ENCODE measurements around the gene OSMR. TPM values are rescaled to one million over a fixed set of nuclear protein-coding genes. Genes with fewer than 3 reads are reported as not detected.
A peak's percentile ranks its signal among the peaks of the same experiment; 100 is the strongest.

OSMR gene
- total RNA-seq, 1 donor from 2014 or later = 47.0 TPM

DNA sequence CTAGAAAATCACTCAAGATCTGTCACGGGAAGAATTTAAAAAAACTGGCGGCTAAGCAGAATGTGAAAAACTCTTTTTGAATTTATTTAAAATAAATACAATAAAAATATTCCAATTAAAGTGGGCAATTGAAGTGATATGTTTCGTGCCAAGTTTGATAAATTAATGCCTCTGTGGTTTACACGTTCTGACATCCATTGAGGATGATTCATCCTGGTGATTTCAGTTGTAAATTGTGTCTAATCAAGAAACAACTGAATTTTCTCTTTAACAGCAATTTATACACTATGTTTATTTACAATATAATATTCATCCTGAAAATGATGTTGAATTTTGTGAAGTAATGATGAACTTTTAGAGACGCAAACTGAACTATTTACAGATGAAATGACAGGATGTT, 21.0 kb upstream of the OSMR start:
- no peaks in the 10 kb centered on the region for H3K27me3 ChIP-seq (ENCODE audit: control insufficient read depth, insufficient read depth, low read length)
- no peak overlapping the region for H3K4me3 ChIP-seq (ENCODE audit: low read depth, low read length)
- no peaks in the 10 kb centered on the region for H3K36me3 ChIP-seq (ENCODE audit: control insufficient read depth, insufficient read depth, low read length)
- DNase-seq (ENCODE audit: low read depth) = no peak
- TF ChIP-seq CTCF (IDR thresholded peaks at IDR 0.05; ENCODE audit: insufficient read depth, low read length, poor library complexity, severe bottlenecking) = no peak

DNA sequence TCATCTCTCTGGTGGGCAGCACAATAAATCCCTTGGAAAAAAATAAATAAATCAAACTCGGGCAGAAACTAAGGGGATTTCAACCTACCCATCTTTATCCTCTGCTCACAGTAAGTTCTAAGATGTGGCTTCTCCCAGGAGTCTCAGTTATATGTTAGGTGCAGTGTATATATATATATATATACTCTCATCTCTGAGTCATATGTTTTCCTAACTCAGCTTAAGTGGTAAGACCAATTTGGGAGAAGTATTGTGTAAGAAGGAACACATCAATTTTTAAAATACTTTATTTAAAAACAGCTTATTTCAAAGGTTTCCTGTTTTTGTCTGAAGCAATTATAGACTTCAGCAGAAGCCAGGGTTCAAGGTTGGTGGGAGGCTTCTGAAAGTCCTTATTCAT, 20.3 kb upstream of the OSMR start:
- TF ChIP-seq CTCF (IDR thresholded peaks at IDR 0.05; ENCODE audit: insufficient read depth, low read length, poor library complexity, severe bottlenecking) = no peak
- H3K27me3 ChIP-seq (ENCODE audit: control insufficient read depth, insufficient read depth, low read length) = no peaks in the 10 kb centered on the region
- no peaks in the 10 kb centered on the region for H3K36me3 ChIP-seq (ENCODE audit: control insufficient read depth, insufficient read depth, low read length)
- no peak for DNase-seq (ENCODE audit: low read depth)
- no peak overlapping the region for H3K4me3 ChIP-seq (ENCODE audit: low read depth, low read length)

DNA sequence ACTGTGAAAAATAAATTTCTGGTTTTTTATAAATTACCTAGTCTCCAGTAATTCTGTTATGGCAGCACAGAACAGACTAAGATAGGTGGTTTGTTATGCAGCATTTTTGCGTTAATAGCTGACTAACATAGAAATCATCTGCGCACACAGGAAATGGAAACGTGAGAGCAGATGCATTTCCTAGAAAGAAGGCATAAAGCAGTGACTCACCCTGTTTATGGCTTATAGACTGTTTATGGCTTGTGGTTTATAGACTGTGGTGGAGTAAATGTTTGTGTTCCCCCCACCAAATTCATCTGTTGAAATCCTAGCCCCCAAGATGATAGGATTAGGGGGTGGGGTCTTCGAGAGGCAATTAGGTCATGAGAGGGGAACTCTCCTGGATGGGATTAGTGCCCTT, 18.3 kb upstream of the OSMR start:
- no peak overlapping the region for H3K4me3 ChIP-seq (ENCODE audit: low read depth, low read length)
- no peaks in the 10 kb centered on the region for H3K27me3 ChIP-seq (ENCODE audit: control insufficient read depth, insufficient read depth, low read length)
- H3K36me3 ChIP-seq (ENCODE audit: control insufficient read depth, insufficient read depth, low read length) = no peaks in the 10 kb centered on the region
- no peak for DNase-seq (ENCODE audit: low read depth)
- no peak for TF ChIP-seq CTCF (IDR thresholded peaks at IDR 0.05; ENCODE audit: insufficient read depth, low read length, poor library complexity, severe bottlenecking)

- Histone ChIP-seq H3K27me3 (ENCODE audit: control insufficient read depth, insufficient read depth, low read length) (no peaks in the 10 kb centered on the region), H3K4me3 (ENCODE audit: low read depth, low read length) (no peak overlapping the region), H3K36me3 (ENCODE audit: control insufficient read depth, insufficient read depth, low read length) (no peaks in the 10 kb centered on the region)
- TF ChIP-seq CTCF (IDR thresholded peaks at IDR 0.05; ENCODE audit: insufficient read depth, low read length, poor library complexity, severe bottlenecking) = no peak
- DNase-seq (ENCODE audit: low read depth) = no peak
Observed at GRCh38 chr5:38830521-38831051, 15.2 kb upstream of the OSMR start.

DNA sequence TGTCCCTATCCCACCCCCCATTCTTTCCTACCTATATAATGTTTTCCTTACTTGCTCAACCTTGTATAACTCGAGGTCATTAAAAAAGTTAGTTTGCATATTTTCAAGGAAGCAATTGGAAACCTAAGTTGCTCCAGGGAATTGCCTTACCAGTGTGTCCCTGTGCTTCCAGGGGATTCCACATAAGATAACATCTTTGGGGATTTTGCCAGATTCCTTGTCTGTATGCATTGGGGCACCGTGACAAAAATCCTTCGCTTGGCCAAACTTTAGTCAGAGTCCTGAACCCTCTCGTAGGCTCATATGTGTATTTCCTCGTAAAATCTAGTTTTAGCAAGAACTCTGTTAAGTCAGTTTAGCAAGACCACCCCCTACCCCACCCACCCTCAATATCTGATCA, 14.7 kb upstream of the OSMR start:
- no peaks in the 10 kb centered on the region for H3K27me3 ChIP-seq (ENCODE audit: control insufficient read depth, insufficient read depth, low read length)
- no peak for DNase-seq (ENCODE audit: low read depth)
- no peak for TF ChIP-seq CTCF (IDR thresholded peaks at IDR 0.05; ENCODE audit: insufficient read depth, low read length, poor library complexity, severe bottlenecking)
- no peaks in the 10 kb centered on the region for H3K36me3 ChIP-seq (ENCODE audit: control insufficient read depth, insufficient read depth, low read length)
- no peak overlapping the region for H3K4me3 ChIP-seq (ENCODE audit: low read depth, low read length)

DNA sequence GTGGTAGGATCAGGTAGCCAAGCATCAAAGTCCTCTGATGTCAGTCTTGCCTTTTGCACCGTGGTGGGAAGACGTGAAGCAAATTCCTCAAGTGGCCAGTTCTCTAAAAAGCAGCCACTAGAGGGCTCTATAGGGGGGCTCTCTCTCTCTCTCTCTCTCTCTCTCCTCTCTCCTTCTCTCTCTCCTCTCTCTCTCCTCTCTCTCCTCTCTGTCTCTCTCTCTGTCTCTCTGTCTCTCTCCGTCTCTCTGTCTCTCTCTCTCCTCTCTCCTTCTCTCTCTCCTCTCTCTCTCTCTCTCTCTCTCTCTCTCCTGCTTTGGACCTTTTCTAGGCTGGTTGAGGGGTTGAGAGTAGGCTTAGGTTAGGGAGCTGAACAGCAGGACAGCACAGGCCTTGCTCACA, 13.9 kb upstream of the OSMR start:
- DNase-seq (ENCODE audit: low read depth) = no peak
- H3K36me3 ChIP-seq (ENCODE audit: control insufficient read depth, insufficient read depth, low read length) = no peaks in the 10 kb centered on the region

More for the DNA sequence above, 13.9 kb upstream of the OSMR start:
- peak; percentile 50 for TF ChIP-seq CTCF (IDR thresholded peaks at IDR 0.05; ENCODE audit: insufficient read depth, low read length, poor library complexity, severe bottlenecking)
- H3K27me3 ChIP-seq (ENCODE audit: control insufficient read depth, insufficient read depth, low read length) = no peaks in the 10 kb centered on the region
- H3K4me3 ChIP-seq (ENCODE audit: low read depth, low read length) = no peak overlapping the region
